Activated CD4-positive, alpha-beta T cell treated with anti-CD3 and anti-CD28 coated beads, Interleukin-2, Interleukin-6, amounts not matched to agents 100 ng/mL and 50 ng/mL, durations not matched to agents 16 hours and 8 hours (primary cell): ENCODE data around the gene NYAP2.

Source experiments
- DNase-seq: peaks from one replicate; pipeline ENCODE4 v3.0.0-alpha.2; 2020

The NYAP2 gene

DNA sequence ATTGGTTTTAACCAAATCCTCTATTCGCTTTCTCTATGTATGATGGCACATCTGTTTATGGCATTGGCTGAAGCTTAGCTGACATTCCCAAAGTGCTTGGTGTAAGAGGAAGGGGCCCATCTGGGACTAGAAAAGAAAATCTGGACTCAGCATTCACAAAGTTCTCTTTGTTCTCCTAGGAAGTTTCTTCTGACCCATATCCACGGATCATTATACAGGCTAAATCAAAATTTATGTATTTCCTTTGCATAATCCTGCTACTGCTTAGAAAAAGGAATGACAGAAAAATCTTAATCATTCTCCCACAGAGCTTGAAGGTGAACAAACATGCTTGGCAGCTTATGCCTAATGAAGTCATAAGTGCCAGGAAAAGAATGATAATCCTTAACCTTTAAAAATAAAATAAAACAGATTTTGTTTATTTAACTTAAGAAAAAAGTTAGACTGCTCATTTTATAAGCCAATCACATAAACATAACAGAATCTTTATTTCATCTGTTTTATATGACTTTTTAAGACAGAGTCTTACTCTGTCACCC, 88.4 kb downstream of the NYAP2 start:
- DNase-seq, result no peak

DNA sequence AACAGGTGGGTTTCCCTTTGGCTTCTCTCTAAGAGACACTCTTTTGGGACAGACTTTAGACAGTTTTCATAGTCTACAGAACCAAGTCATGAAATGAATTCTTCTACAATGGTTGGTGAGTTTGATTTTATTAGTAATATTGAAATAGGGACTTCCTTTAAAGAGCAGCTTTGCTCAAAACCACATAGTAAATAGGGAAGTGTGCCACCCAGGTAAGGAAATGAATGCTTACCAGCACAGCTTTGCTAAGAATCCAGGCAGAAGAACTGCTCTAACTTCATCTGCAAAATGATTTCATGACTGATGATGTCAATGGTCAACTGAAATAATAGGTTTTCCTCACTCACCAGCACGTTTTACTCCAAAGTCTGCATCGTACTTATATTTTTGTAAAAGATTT, 89.2 kb downstream of the NYAP2 start:
- no peak for DNase-seq

DNA sequence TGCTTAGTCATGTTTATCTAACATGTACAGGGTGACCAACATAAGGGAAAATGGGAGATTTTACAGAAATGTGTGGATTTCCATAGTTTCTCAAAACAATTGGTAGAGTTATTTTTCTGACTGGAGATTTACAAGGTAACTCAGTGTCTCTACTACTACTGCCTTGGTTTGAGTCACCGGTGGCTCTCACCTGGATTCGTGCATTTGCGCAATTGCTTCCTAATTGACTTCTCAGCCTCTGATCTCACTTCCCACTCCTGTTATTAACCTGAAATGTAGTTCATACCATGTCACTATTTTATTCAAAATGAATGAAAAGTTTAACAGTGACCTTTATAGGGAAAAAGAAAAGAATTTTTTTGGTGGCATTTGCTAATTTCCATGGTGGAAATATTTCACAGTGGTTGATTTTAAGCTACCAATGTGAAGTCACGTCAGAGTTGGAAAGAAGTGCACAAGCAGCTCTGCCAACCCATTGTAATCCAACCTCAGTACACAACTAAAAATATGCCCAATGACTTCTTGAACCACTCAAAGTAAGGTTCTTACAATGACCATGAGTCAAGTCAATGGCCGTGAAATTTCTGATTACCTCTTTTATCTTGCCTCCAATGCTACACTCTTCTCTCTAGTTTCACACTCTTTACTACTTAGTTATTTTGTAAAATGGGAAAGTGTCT, 94.0 kb downstream of the NYAP2 start:
- no peak for DNase-seq

DNA sequence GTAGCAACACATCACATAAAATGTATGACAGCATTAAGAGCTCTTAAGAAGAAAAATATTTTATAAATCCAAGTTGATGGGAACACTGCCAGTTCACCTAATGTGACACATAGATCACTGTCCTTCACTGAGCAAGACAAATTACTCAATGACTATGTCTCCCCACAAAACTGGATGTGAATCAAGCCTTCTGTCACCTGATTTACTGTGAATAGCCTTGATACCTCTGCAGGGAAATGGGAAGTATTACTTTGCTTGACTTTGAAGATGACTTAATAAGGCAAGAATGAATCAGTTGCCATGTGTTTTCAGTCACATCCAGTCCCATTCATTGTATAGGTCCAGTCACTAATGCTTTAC, 94.6 kb downstream of the NYAP2 start:
- no peak for DNase-seq

DNA sequence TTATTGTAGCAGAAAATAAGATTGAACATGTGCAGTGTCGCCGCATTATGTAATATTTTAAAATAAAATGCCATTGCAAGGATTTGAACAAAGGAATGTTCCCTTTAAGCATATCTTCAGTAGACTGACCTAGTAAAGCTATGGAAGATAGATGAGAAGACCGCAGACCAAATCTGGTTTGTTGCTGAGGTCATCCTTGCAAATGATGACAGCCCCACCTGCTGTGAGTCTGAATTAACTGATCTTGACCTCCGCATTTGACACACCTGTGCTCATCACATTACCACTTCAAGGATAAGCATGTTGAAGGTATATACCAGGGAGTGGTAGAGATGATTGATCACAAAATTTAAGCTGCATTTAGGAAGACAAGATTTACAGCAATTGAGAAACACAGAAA, 96.2 kb downstream of the NYAP2 start:
- no peak for DNase-seq

DNA sequence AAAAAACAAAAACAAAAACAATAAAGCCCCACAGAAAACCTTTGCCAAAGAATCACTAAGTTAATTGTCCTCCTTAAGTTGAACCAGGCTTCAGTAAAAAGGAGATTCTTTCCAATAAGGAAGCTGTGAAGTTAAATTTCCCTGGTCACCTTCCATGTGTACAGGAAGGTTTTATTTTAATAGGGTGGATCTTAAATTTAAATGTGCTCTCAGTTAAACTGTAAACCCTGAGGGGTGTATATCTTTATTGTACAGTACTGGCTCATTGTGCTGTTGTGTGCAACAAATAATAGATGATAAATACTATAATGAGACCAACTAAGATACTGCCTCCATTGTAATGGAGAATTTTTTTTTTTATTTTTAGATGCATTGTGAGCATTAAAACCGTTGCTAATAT, 97.1 kb downstream of the NYAP2 start:
- DNase-seq, result no peak

DNA sequence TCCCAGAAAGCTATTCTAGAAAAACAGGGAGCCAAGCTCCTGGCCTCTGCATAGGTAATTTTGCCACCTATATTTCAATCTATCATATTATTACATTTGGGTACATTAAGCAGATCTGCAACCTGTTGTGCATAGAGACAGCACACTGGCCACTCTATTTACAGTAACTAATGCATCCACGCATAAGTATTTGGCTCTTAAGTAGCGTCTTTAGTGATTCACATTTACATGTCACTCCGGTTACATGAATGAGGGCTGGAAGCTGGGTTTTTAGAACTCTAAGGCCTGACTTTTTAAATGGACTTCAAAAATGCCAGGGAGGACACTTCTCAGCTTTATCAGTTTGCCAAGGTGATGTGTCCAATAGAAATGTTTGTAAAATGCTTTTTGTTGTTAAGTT, 97.7 kb downstream of the NYAP2 start:
- no peak for DNase-seq

DNA sequence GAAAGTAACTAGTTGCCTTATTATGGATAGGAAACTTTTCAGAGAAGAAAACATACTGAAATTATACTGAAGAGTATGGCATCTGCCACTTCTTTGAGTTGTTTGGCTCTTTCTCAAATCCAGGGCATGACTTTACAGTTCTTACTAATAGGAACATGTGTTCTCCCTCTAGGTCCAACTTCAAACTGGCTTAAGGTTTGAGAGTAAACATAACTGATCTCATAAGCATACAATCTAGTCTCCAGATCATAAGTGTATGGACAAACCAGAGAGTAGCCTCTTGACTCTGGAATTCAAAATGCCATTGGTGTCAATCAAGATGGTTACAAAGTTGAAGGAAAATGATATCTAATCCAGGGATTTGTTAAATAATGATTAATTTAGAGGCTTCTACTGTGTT, 101.5 kb downstream of the NYAP2 start:
- DNase-seq, result no peak

DNA sequence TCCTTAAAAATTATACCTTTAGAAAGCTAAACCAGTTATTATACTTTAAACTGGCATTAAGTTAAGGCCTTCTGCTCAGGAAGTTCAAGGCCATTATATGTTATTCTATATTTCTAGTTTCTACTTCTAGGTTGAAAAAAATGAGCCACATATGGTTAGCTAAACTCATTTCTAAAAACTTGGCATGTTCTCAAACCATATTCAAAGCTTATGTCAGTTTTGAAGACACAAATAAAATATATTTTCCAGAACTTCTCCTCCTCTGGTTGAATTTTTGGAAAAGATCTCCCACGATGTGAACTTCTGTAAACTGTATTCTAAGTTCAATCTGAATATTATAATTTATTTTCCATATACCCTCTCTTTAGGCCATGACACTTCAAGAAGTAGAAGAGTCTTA, 103.5 kb downstream of the NYAP2 start:
- DNase-seq, result no peak

DNA sequence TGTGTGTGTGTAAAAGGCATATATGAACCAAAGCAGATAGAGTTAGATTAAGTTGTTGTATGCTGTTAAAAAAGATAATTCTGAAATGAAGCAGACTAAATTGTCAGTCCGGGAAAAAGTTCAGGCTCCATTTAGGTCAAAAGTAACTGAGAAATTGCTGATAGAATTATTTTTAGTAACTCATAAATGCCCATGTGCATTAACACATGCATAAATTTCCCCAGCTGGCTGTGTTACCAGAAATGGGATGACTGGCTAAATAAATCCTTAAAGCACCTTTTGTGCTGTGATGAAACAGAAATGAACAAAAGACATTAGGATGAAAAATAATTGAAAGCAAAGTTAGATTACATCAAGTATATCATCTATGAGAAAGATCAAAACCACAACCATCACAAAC, 111.3 kb downstream of the NYAP2 start:
- DNase-seq, result no peak

DNA sequence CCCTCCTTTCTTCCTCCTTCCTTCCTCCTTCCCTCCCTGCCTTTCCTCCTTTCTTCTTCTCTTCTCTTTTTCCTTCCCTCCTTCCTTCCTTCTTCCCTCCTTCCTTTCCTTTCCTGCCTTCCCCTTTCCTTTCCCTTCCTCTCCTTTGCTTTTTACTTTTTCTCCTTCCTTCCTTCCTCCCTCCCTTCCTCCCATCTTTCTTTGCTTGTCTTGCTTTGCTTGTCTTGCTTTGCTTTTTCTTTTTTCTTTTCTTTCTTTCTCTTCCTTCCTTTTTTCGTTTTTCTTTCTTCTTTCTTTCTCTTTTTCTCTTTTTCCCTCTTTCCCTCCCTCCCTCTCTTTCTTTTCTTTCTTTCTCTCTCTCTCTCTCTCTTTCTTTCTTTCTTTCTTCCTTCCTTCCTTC, 113.0 kb downstream of the NYAP2 start:
- no peak for DNase-seq

DNA sequence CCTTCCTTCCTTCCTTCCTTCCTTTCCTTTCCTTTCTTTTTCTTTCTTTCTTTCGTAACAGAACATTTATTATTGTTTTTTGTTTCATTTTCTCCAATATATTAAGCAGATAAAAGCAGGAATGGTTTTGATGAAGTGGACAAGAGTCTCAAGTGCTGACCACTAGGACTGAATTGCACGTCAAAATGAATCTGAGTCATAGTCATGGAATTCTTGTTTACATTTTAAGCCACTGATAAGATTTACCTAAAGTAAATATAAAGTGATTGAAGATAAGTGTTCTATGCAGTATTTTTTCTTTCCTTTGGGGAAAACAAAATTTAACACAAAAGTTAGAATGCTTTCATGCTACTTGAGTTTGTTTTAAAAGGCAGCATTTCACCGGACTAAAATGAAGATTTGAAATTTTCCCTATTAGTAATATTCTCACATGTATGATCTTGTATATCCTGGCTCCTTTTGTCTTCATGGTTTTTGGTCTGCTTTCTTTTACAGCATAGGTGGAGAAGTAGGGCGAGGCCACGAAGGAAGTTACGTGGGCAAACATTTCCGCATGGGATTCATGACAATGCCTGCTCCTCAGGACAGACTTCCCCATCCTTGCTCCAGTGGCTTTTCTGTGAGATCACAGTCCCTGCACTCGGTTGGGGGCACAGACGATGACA, 113.5 kb downstream of the NYAP2 start:
- DNase-seq, result no peak

DNA sequence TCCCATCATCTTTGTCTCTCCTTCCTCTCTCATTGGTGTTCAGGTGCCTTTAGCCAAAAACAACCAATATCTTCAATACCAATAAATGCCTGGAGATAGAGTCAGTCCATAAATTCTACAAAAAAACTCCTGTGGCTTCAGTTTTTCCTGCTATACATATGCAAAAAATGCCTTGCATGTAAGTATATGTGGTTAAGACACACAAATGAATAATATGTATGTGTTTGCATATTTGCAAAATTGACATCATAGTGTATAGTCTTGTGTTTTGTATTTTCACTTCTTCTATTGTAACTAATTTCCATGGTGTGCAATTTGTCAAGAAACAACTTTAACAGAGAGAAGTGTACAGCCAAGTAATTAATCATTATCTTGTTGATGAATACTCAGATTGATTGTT, 115.5 kb downstream of the NYAP2 start:
- DNase-seq, result no peak

DNA sequence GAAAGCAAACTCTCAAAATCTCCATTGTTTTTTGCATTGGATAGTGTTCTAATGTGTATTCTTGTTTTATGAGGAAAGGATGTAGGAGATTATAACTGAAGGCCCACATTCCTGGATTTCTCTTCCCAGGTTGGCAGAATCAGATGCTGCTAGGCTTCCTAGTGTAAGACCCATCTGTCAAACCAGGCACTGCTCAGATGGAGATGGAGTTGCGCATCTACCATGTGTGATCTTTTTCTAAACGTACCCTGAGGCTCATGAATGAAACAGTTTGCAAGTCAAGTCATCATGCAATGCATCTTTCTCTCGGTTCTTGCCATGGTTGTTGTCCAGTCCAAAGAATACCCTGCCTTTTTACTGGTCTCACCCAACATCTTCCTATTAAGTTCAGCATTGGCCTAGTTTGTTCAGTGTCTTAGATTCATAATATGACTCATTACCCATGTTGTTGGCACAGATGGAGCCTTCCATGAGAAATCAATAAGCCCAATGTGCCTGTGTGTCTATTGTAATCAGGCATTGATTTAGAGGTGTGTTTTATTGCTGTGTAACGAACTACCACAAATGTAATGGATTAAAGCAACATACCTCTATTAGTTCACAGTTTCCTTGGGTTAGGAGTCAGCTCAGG, 127.4 kb downstream of the NYAP2 start:
- DNase-seq, result no peak

DNA sequence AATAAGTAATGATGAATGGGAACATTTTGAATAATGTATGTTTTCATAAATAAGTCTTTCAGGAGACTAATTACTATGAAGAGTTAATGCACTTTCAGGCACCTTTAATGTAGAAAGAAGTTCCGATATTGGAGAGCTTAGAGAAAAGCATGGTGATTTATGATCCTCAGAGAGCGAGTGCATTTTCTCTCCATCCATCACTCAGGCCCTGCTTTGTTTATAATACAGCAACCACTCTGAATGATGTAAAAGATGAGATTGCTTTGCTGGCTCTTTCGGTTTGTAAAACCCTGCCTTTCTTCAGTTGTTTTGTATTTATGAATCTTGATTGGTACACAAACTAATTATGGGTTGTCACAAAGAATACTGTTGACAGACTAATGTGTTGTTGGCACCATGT, 132.0 kb downstream of the NYAP2 start:
- no peak for DNase-seq

DNA sequence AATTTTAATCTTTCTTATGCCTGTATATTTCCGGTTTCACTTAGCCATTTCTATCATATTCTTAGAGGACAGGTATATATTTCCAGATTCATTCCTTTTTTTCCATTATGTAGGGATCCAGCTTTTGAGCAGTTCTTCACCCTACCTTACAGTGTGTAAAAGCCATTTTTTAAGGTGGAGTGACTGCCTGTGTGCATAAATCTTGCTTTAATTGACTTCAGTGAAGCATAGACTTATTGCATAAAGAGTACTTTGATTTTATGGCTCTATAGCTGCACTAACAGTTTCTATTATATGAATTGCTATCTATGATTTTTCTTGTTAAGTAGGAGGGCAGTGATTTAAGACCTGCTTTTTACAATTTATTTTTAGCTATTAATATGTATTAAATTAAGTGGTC, 132.6 kb downstream of the NYAP2 start:
- no peak for DNase-seq

DNA sequence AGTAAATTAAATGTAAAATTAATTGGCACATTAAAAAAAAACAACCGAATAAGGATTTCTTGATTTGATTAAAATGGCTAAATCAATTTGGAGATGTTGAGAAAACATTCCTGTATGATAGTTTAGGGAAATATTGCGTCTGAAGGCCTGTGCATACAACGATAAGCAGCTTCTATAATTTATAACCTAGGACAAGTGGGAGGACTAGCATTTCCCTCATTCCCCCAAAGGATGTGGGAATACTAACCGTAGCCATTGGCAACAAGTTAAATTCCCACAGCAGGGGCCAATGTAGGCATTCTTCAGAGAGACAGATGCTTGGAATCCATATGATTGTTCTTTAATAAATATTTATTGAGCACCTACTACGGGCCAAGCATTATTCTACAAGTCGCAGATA, 134.5 kb downstream of the NYAP2 start:
- no peak for DNase-seq

DNA sequence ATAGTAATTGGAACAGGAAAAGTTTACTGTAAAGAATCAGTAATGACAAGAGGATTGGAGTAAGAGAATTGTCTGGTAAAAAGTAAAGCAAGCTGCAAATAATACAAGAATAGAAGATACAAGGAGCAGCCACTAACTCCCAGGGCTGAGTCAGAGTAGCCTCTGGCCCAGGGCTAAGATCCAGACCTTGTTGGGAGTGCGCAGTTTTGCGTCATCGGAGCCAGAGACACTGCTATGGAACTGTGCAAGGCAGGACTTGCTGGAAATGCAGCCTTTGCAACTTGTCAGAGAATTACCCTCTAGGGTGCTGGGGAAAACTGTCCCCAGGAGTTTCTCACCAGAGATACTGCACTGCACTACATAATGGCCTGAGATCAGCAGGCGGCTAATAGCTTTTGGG, 135.2 kb downstream of the NYAP2 start:
- no peak for DNase-seq

DNA sequence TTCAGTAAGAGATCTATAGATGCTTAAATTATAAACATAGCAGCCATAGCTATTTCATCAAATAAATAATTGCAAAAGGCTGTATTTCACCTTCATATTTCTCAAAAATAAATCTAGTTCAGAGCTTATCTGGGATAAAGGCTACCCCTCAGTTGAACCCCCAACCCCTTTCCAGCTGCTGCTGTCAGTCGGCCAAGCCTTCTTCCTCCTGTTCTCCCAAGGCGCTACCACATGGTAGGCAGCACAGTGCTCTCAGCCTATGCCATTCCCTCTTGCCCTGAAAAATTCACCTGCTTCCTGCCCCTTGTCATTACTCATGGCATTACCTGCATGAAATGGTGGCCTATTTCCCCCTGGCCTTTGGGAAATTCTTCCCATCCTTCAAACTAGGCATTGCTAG, 136.5 kb downstream of the NYAP2 start:
- DNase-seq, result no peak

DNA sequence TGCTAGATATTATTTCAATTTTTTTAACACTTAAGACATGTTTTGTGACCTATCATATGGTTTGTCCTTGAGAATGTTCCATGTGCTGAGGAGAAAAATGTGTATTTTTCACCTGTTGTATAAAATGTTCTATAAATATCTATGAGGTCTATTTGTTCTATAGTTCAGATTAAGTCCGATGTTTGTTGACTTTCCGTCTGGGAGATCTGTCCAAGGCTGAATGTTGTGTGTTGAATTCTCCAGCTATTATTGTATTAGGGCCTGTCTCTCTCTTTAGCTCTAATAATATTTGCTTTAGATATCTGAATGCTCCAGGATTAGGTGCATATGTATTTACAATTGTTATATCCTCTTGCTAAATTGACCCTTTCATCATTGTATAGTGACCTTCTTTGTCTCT, 144.1 kb downstream of the NYAP2 start:
- DNase-seq, result no peak

DNA sequence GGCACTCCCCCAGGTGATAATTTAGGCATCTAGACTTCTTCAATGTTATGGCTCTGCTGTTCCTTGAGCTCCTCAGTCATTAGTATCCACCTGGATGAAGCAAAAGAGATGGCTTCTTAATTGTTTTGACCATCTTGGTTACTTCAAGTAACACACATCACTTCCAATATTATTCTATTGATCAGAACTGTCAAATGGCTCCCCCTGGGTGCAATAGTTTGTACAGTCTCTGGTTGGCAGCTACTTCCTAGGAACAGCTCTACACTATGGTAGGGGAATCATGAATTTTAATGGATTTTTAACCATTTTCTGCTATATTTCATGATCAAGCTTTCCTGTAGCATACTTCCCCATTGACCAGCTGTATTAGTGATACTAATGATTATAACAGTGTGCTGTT, 157.0 kb downstream of the NYAP2 start:
- no peak for DNase-seq

DNA sequence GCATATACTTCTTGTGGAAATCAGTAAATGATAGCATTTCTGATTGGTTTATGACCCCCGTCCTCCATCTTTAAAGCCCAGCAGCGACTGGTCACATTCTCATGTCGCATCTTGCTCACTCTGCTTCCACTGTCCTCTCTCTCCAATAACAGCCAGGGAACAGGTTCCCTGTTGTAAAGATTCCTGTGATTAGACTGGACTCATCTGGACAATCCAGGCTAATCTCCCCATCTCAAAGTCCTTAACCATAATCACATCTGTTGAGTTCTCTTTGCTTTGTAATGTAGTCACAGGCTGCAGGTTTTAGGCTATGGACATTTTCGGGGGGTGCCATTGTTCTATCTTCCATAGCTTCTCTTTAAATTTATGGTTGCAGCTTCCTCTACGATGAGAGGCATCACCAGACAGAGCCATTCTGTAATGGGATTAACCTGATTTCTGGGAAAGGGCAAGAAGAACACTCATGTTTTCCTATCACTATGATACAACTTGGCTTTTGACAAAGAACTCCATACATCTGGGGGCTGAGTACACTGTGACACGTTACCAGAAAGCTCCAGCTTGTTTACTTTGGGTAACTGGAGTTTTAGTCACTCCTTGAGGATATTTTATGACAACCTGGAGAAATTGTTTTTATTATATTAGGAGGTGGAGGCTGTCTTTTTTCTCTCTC, 159.0 kb downstream of the NYAP2 start:
- DNase-seq, result no peak

DNA sequence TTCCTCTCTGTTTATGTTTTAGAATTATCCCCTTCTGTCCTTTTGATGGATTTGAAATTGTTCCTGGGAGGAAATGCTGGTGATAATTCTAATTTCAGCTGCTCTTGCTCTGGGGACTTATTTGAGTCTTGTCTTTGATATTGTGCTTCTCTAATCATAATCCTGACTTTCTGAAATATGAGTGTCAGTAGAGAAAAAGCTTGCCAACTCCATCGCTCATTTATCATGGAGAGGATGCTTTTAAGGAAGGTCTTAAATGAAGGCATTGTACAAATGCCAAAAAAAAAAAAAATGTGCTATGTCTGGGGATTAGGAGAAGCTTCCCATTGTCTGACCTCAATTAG, 159.5 kb downstream of the NYAP2 start:
- no peak for DNase-seq

DNA sequence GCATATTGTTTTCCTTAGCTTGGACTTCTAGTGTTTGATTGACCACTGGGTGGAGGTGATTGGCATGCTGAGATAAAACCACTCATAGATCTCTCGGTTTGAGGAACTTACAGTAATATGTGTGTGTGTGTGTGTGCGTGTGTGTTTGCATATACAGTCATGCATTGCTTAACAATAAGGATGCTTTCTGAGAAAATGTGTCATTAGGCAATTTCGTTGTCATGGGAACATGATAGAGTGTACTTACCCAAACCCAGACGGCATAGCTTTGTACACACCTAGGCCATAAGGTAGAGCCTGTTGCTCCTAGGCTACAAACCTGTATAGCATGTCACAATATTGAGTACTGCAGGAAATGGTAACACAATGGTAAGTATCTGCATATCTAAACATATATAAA, 167.3 kb downstream of the NYAP2 start:
- DNase-seq, result no peak
